Liver (tissue), 9 donors: Measurements from ENCODE around the gene NPAS1. TPM values are rescaled to one million over a fixed set of nuclear protein-coding genes. Genes with fewer than 3 reads are reported as not detected.

Experiments used
- DNase-seq: peaks from one replicate; pipeline ENCODE4 v3.0.0-alpha.2; 2017; ENCODE audit warnings: low spot score
- H3K27ac ChIP-seq, 2 donors: one replicate each; pipeline ENCODE4 v1.7.0; 2013; ENCODE audit warnings: inconsistent platforms in 2 of 2, low read length in 2 of 2, control low read depth in 1 of 2, low read depth in 1 of 2, mild to moderate bottlenecking in 1 of 2
- H3K27me3 ChIP-seq, 4 donors: one replicate each; pipeline versions ENCODE4 v1.6.1 to v1.7.0; 2013; ENCODE audit warnings: low read length in 3 of 4, inconsistent platforms in 1 of 4, mild to moderate bottlenecking in 1 of 4, moderate library complexity in 1 of 4; ENCODE audit not compliant: control insufficient read depth in 4 of 4, insufficient read depth in 4 of 4
- H3K36me3 ChIP-seq, 4 donors: one replicate each; pipeline versions ENCODE4 v1.6.1 to v1.7.0; 2013; ENCODE audit warnings: low read length in 3 of 4, mild to moderate bottlenecking in 3 of 4, low read depth in 1 of 4, moderate library complexity in 1 of 4; ENCODE audit not compliant: control insufficient read depth in 4 of 4, insufficient read depth in 3 of 4
- H3K4me1 ChIP-seq, 4 donors: one replicate each; pipeline versions ENCODE4 v1.6.1 to v1.7.0; 2013; ENCODE audit warnings: low read length in 3 of 4, mild to moderate bottlenecking in 3 of 4, moderate library complexity in 1 of 4; ENCODE audit not compliant: control insufficient read depth in 4 of 4, insufficient read depth in 4 of 4
- H3K4me3 ChIP-seq, 3 donors: one replicate each; pipeline versions ENCODE4 v1.6.1 to v1.7.0; 2013; ENCODE audit warnings: low read length in 3 of 3, control low read depth in 1 of 3, low read depth in 1 of 3, mild to moderate bottlenecking in 1 of 3
- H3K9ac ChIP-seq, 2 donors: one replicate each; pipeline ENCODE4 v1.7.0; 2013; ENCODE audit warnings: low read length in 2 of 2, mild to moderate bottlenecking in 2 of 2, moderate library complexity in 2 of 2, control low read depth in 1 of 2, low read depth in 1 of 2
- H3K9me3 ChIP-seq, 4 donors: one replicate each; pipeline versions ENCODE4 v1.6.1 to v1.7.0; 2013; ENCODE audit warnings: low read length in 3 of 4; ENCODE audit not compliant: control insufficient read depth in 4 of 4
- CTCF ChIP-seq: fragments of 150-350 bp; IDR thresholded peaks from 2 replicates; pipeline ENCODE4 v1.5.1; 2017; ENCODE audit warnings: improper control_type of control experiment, low read depth, low read length; ENCODE audit not compliant: missing input control
- EGR1 ChIP-seq, 2 donors: IDR thresholded peaks; 2 replicates each; pipeline ENCODE4 v1.6.1; 2016 to 2018; ENCODE audit warnings: antibody characterized with exemption in 2 of 2, low read depth in 2 of 2
- FOXA1 ChIP-seq: IDR thresholded peaks from 2 replicates; pipeline ENCODE4 v1.6.1; 2016; ENCODE audit warnings: antibody characterized with exemption
- FOXA2 ChIP-seq: IDR thresholded peaks from 2 replicates; pipeline ENCODE4 v1.6.1; 2016; ENCODE audit warnings: antibody characterized with exemption
- GABPA ChIP-seq, 2 donors: IDR thresholded peaks in 1 of 2; conservative IDR thresholded peaks in 1 of 2; 2 replicates each; pipeline ENCODE4 v1.6.1; 2016; ENCODE audit warnings: antibody characterized with exemption in 2 of 2, mild to moderate bottlenecking in 1 of 2, moderate library complexity in 1 of 2
- HNF4A ChIP-seq, 2 donors: conservative IDR thresholded peaks; 2 replicates each; pipeline ENCODE4 v1.6.1; 2016; ENCODE audit warnings: antibody characterized with exemption in 2 of 2, mild to moderate bottlenecking in 2 of 2
- HNF4G ChIP-seq: IDR thresholded peaks from 2 replicates; pipeline ENCODE4 v1.6.1; 2016; ENCODE audit warnings: antibody characterized with exemption
- JUND ChIP-seq, 2 donors: IDR thresholded peaks; 2 replicates each; pipeline ENCODE4 v1.6.1; 2016; ENCODE audit warnings: antibody characterized with exemption in 2 of 2
- NR2F2 ChIP-seq: IDR thresholded peaks from 2 replicates; pipeline ENCODE4 v1.6.1; 2016; ENCODE audit warnings: antibody characterized with exemption
- RAD21 ChIP-seq, 2 donors: IDR thresholded peaks; 2 replicates each; pipeline ENCODE4 v1.6.1; 2016; ENCODE audit warnings: antibody characterized with exemption in 2 of 2, mild to moderate bottlenecking in 2 of 2
- REST ChIP-seq: IDR thresholded peaks from 2 replicates; pipeline ENCODE4 v1.6.1; 2016; ENCODE audit warnings: antibody characterized with exemption, mild to moderate bottlenecking
- RXRA ChIP-seq, 2 donors: IDR thresholded peaks; 2 replicates each; pipeline ENCODE4 v1.6.1; 2017 to 2018; ENCODE audit warnings: antibody characterized with exemption in 2 of 2, mild to moderate bottlenecking in 1 of 2
- SP1 ChIP-seq: IDR thresholded peaks from 2 replicates; pipeline ENCODE4 v1.6.1; 2018; ENCODE audit warnings: antibody characterized with exemption, mild to moderate bottlenecking
- TAF1 ChIP-seq: conservative IDR thresholded peaks from 2 replicates; pipeline ENCODE4 v1.6.1; 2016; ENCODE audit warnings: antibody characterized with exemption, mild to moderate bottlenecking
- YY1 ChIP-seq: IDR thresholded peaks from 2 replicates; pipeline ENCODE4 v1.6.1; 2016; ENCODE audit warnings: antibody characterized with exemption, mild to moderate bottlenecking
- ZBTB33 ChIP-seq: IDR thresholded peaks from 2 replicates; pipeline ENCODE4 v1.6.1; 2016; ENCODE audit warnings: antibody characterized with exemption
- WGBS: extraction: QIAGEN DNeasy Blood & Tissue Kit; methylation state at CpG from one replicate; pipeline ENCODE4 v1.1.7; 2013; 5-methylcytosine and 5-hydroxymethylcytosine counted together
- polyA plus RNA-seq, 2 donors: library from polyadenylated mRNA; stranded (reverse) in 1 of 2; unstranded in 1 of 2; fragments of 200-250 nt in 1 of 2; fragments of >200 nt in 1 of 2; fragmentation: Nextera tagmentation in 1 of 2; extraction: Ambion mirVana in 1 of 2; gene quantifications; one replicate each; pipeline versions ENCODE4 v1.2.1 to v1.2.3, GENCODE V29; 2013 to 2015
- total RNA-seq, 2 donors: library from RNA; depleted of rRNA; stranded (reverse); fragments of >200 nt; gene quantifications; one replicate each; pipeline ENCODE4 v1.2.3, GENCODE V29; 2014
- TF ChIP-seq, protein P1 (sequence below): IDR thresholded peaks from 2 replicates; pipeline ENCODE4 v1.6.1; 2016; ENCODE audit warnings: antibody characterized with exemption
- TF ChIP-seq, protein P2 (sequence below): IDR thresholded peaks from 2 replicates; pipeline ENCODE4 v1.6.1; 2016; ENCODE audit warnings: antibody characterized with exemption
- donor health status: healthy.
- donor health status: healthy.
- donor health status: healthy.
- donor health status: healthy.
- donor health status: healthy.

Gene NPAS1
- total and polyA plus RNA-seq, 4 donors = 0.22 TPM; not detected in 3

GRCh38 chr19:47044946-47045866, 25.6 kb downstream of the NPAS1 start:
- H3K27ac ChIP-seq = no peak overlapping the region
- H3K9ac ChIP-seq = no peak overlapping the region
- no peak overlapping the region for H3K4me3 ChIP-seq
- DNase-seq = no peak
- no peaks in the 10 kb centered on the region for H3K36me3 ChIP-seq
- no peaks in the 10 kb centered on the region for H3K9me3 ChIP-seq
- TF ChIP-seq RXRA (IDR thresholded peaks at IDR 0.05) (no peak), YY1 (no peak), ZBTB33 (no peak), EGR1 (IDR thresholded peaks at IDR 0.05; ENCODE audit: low read depth in 2 of 2) (no peak), NR2F2 (no peak), GABPA (IDR thresholded peaks at IDR 0.05 in 1 of 2, conservative IDR thresholded peaks at IDR 0.05 in 1 of 2) (no peak), HNF4G (no peak), REST (no peak), FOXA1 (no peak), HNF4A (conservative IDR thresholded peaks at IDR 0.05) (no peak), TAF1 (no peak), RAD21 (IDR thresholded peaks at IDR 0.05) (no peak)
- TF ChIP-seq, protein P1, sequence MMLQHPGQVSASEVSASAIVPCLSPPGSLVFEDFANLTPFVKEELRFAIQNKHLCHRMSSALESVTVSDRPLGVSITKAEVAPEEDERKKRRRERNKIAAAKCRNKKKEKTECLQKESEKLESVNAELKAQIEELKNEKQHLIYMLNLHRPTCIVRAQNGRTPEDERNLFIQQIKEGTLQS = no peak
- TF ChIP-seq, protein P2, sequence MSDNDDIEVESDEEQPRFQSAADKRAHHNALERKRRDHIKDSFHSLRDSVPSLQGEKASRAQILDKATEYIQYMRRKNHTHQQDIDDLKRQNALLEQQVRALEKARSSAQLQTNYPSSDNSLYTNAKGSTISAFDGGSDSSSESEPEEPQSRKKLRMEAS = no peak
- 97% methylated on average over 56 of the region's 56 CpGs for WGBS
- no peaks in the 10 kb centered on the region for H3K27me3 ChIP-seq
- peaks cover 0 to 12% (median 9%) of the 10 kb centered on the region in 4 donors for H3K4me1 ChIP-seq

- H3K4me3 ChIP-seq = no peak overlapping the region
- peaks cover 0 to 12% (median 9%) of the 10 kb centered on the region in 4 donors for H3K4me1 ChIP-seq
- no peak for DNase-seq
- no peak overlapping the region for H3K9ac ChIP-seq
- no peak overlapping the region for H3K27ac ChIP-seq
- 96% methylated on average over 45 of the region's 45 CpGs for WGBS
- no peaks in the 10 kb centered on the region for H3K9me3 ChIP-seq
- no peaks in the 10 kb centered on the region for H3K27me3 ChIP-seq
- TF ChIP-seq GABPA (IDR thresholded peaks at IDR 0.05 in 1 of 2, conservative IDR thresholded peaks at IDR 0.05 in 1 of 2) (no peak), JUND (IDR thresholded peaks at IDR 0.05) (no peak), EGR1 (IDR thresholded peaks at IDR 0.05; ENCODE audit: low read depth in 2 of 2) (no peak), SP1 (no peak), FOXA2 (no peak), CTCF (no peak), TAF1 (no peak), HNF4G (no peak), YY1 (no peak), FOXA1 (no peak), REST (no peak), RAD21 (IDR thresholded peaks at IDR 0.05) (no peak), HNF4A (conservative IDR thresholded peaks at IDR 0.05) (no peak)
- no peaks in the 10 kb centered on the region for H3K36me3 ChIP-seq
Measured at GRCh38 chr19:47045867-47046470, 26.3 kb downstream of the NPAS1 start.
